ENCODE results near the gene ARIH2.

- TF ChIP-seq MAX (IDR thresholded peaks at IDR 0.05) (no peak), EZH2 (IDR thresholded peaks at IDR 0.05; ENCODE audit: low read depth, low read length, severe bottlenecking) (no peak)
- TF ChIP-seq, protein P1, sequence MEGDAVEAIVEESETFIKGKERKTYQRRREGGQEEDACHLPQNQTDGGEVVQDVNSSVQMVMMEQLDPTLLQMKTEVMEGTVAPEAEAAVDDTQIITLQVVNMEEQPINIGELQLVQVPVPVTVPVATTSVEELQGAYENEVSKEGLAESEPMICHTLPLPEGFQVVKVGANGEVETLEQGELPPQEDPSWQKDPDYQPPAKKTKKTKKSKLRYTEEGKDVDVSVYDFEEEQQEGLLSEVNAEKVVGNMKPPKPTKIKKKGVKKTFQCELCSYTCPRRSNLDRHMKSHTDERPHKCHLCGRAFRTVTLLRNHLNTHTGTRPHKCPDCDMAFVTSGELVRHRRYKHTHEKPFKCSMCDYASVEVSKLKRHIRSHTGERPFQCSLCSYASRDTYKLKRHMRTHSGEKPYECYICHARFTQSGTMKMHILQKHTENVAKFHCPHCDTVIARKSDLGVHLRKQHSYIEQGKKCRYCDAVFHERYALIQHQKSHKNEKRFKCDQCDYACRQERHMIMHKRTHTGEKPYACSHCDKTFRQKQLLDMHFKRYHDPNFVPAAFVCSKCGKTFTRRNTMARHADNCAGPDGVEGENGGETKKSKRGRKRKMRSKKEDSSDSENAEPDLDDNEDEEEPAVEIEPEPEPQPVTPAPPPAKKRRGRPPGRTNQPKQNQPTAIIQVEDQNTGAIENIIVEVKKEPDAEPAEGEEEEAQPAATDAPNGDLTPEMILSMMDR (IDR thresholded peaks at IDR 0.05; ENCODE audit: control extremely low read depth in 1 of 3, insufficient read depth in 1 of 3, low read depth in 1 of 3, low read length in 3 of 3): no peak
Observed at GRCh38 chr3:49009396-49009795, 90.8 kb downstream of the ARIH2 start.

All from H1 (cell line).